ENCODE data around the gene SLC22A14. TPM values are rescaled to one million over a fixed set of nuclear protein-coding genes. Genes with fewer than 3 reads are reported as not detected.

SLC22A14 gene
- total and polyA plus RNA-seq, 2 donors (not counting 3 experiments of a cell fraction or from before 2014, with no cell fraction given): not detected

GRCh38 chr3:38264779-38265178 lies 17.3 kb upstream of the SLC22A14 start:
- H3K4me3 ChIP-seq (replicated peaks in 1 of 3; ENCODE audit: insufficient read depth in 1 of 3, low read depth in 1 of 3, low read length in 3 of 3): no peak overlapping the region
- no peaks in the 10 kb centered on the region for H4K20me1 ChIP-seq (replicated peaks; ENCODE audit: control insufficient read depth, extremely low read depth, insufficient read depth, low read length)
- FAIRE-seq: no peak
- H3K9me1 ChIP-seq (replicated peaks; ENCODE audit: control insufficient read depth, extremely low read depth, insufficient read depth, low read length): no peaks in the 10 kb centered on the region
- DNase-seq (ENCODE audit: low read depth, low spot score): no peak
- TF ChIP-seq POLR2AphosphoS5 (IDR thresholded peaks at IDR 0.05; ENCODE audit: insufficient read depth, low read depth, low read length) (no peak), MYC (IDR thresholded peaks at IDR 0.05; ENCODE audit: low read depth, low read length) (no peak), EZH2 (IDR thresholded peaks at IDR 0.05; ENCODE audit: borderline replicate concordance, low read depth, low read length, severe bottlenecking) (no peak), CTCF (IDR thresholded peaks at IDR 0.05; ENCODE audit: extremely low read depth in 1 of 2, insufficient read depth in 1 of 2, low read depth in 1 of 2, low read length in 2 of 2) (no peak), GATA2 (IDR thresholded peaks at IDR 0.05; ENCODE audit: insufficient read depth, insufficient read length, low read depth, low read length) (no peak), JUN (IDR thresholded peaks at IDR 0.05; ENCODE audit: borderline replicate concordance, insufficient read depth, insufficient read length, low read depth) (no peak), MAX (IDR thresholded peaks at IDR 0.05; ENCODE audit: insufficient read depth, insufficient read length) (no peak), POLR2A (IDR thresholded peaks at IDR 0.05; ENCODE audit: low read depth, low read length) (no peak), FOS (IDR thresholded peaks at IDR 0.05; ENCODE audit: borderline replicate concordance, insufficient read depth, low read length) (no peak)
- dilution Hi-C loops (cut with MboI; ENCODE audit: extremely low pct_ligation_motif_present, low sequenced_read_pairs) (no loop called here), intact Hi-C loops (cut with micrococcal nuclease) (no loop called here)
- no TSS peak for BruUV-seq (replicated peaks)
- no peak overlapping the region for H3K4me2 ChIP-seq (ENCODE audit: insufficient read depth, low read length)
- H3K9me3 ChIP-seq (replicated peaks; ENCODE audit: control insufficient read depth, insufficient read depth, low read length): no peaks in the 10 kb centered on the region
- CTCF ChIA-PET: interaction anchor here (0.5 kb wide), 1 partner anchor 106 kb away, joined by 3 read pairs; no protein-coding TSS in a partner anchor
- H3K36me3 ChIP-seq (ENCODE audit: control insufficient read depth in 2 of 2, extremely low read depth in 1 of 2, insufficient read depth in 2 of 2, low read length in 2 of 2): no peaks in the 10 kb centered on the region
- H3K79me2 ChIP-seq (ENCODE audit: control insufficient read depth, insufficient read depth, low read length): no peaks in the 10 kb centered on the region
- H3K4me1 ChIP-seq (ENCODE audit: control insufficient read depth, extremely low read depth, insufficient read depth, low read length): no peaks in the 10 kb centered on the region
- no peak overlapping the region for H2AFZ ChIP-seq (ENCODE audit: low read depth, low read length)
- H3K9ac ChIP-seq (replicated peaks; ENCODE audit: extremely low read depth, insufficient read depth, low read length): no peak overlapping the region
- no peaks in the 10 kb centered on the region for H3K27me3 ChIP-seq (ENCODE audit: control insufficient read depth in 2 of 2, insufficient read depth in 2 of 2, low read length in 2 of 2)
- POLR2A ChIA-PET: no interaction called here
- no peak overlapping the region for H3K27ac ChIP-seq (ENCODE audit: insufficient read depth, low read depth, low read length)

Measured in endothelial cell of umbilical vein (primary cell).